ENCODE measurements around the gene GTF2I.
A peak's percentile ranks its signal among the peaks of the same experiment; 100 is the strongest.
"Not testable (repeated sequence)": the region's sequence is repeated elsewhere in the genome, so short reads cannot be mapped to it uniquely, and the experiment has no call there.

The GTF2I gene

DNA sequence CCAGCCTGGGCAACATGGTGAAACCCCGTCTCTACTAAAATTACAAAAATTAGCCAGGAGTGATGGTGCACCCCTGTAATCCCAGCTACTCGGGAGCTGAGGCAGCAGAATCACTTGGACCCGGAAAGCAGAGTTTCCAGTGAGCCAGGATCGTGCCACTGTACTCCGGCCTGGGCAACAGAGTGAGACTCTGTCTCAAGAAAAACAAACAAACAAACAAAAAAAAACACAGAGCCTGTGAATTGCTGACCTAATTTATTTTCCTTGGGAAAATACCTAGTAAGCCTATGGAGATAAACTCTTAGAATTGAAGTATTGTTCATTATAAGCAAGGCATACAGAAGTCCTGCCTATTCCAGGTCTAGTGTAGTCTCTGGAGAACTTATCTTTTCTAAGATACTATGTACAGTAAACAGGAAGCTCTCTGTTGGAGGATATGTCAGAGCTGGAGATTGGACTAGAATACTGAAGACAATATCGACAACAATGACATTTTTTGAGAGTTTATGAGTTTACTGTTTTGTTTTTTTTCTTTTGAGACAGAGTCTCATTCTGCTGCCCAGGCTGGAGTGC, 14.9 kb downstream of the GTF2I start:
- no peaks in the 10 kb centered on the region for H3K9me3 Mint-ChIP-seq
- no peak overlapping the region for H3K27ac Mint-ChIP-seq
- no peak overlapping the region for H3K4me3 Mint-ChIP-seq
- peaks cover 52% of the 10 kb centered on the region for H3K4me1 Mint-ChIP-seq
- peaks cover 1% of the 10 kb centered on the region for H3K36me3 Mint-ChIP-seq
- H3K27me3 Mint-ChIP-seq = no peaks in the 10 kb centered on the region

DNA sequence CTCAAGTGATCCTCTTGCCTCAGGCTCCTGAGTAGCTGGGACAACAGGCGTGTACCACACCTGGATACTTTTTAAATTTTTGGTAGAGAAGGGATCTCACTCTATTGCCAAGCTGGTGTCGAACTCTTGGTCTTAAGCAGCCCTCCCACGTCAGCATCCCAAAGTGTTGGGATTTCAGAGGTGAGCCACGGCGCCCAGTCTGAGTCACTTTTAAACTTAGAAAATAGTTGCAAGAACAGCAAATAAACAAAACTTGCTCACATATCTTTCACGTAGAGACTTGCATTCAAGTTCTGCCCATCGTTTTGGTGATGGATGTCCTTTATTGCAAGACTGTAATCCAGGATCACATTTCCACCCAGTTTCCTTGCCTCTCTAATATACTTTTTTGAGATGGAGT, 16.6 kb downstream of the GTF2I start:
- Mint-ChIP-seq H3K27me3 (no peaks in the 10 kb centered on the region), H3K4me3 (no peak overlapping the region), H3K36me3 (peaks cover 4% of the 10 kb centered on the region), H3K27ac (no peak overlapping the region), H3K9me3 (no peaks in the 10 kb centered on the region), H3K4me1 (peaks cover 49% of the 10 kb centered on the region)

DNA sequence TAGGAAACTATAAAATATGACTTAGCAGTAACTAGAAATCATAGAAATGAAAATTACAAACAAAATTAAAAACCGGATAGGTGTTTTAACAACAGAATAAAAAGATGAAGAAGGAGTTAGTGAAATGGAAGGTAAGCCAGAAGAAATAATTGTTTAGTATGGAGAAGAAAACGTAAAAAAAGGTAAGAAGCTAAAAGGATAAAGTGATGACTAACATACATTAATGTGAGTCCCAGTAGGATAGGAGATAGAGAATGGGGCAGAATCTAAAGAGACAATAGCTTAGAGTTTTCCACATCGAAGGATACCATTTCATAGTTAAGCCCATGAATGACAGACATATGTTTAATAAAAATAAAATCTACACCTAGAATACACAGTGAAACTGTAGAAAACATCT, 25.3 kb downstream of the GTF2I start:
- Mint-ChIP-seq H3K9me3 (no peaks in the 10 kb centered on the region), H3K4me1 (peaks cover 42% of the 10 kb centered on the region), H3K36me3 (peaks cover 9% of the 10 kb centered on the region), H3K4me3 (no peak overlapping the region), H3K27ac (peak overlapping the region; percentile 26), H3K27me3 (no peaks in the 10 kb centered on the region)

DNA sequence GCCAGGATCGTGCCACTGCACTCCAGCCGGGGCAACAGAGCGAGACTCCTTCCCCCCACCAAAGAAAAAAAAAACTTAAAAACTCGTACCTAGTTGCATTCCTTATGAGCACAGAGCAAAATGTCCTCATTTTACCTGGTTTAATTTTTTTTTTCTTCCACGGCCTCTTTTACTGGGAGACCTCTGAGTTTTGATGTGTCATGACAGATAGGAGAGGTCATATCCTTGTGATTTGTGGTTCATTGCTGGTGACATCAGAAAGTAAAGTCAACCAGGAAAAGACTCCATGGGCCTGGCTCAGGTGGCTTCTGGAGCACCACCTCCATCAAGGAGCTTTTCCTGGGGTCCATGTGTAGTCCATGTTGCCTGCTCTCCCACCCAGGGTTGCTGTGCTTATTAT, 26.3 kb downstream of the GTF2I start:
- no peaks in the 10 kb centered on the region for H3K9me3 Mint-ChIP-seq
- peak overlapping the region; percentile 68 for H3K27ac Mint-ChIP-seq
- peaks cover 37% of the 10 kb centered on the region for H3K4me1 Mint-ChIP-seq
- no peak overlapping the region for H3K4me3 Mint-ChIP-seq
- peaks cover 6% of the 10 kb centered on the region for H3K36me3 Mint-ChIP-seq
- H3K27me3 Mint-ChIP-seq = no peaks in the 10 kb centered on the region

DNA sequence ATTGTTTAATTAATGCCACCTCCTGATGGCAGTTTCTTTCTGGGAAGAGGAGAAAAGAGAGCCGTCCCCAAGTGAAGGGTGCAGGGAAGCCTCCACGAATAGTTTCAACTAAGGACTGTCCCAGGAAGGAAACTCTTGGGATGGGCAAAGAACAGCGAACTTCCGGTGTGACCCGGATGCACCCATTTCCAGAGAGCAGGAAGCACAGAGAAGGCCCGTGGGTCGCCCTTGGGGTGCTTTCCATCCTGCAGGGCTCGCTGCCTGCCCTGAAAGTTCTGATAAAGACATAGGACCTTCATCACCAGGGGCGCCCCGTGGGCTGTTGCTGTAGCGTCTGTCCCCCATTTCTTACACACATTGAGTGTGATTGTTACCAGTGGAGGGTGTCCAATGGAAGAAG, 27.0 kb downstream of the GTF2I start:
- H3K9me3 Mint-ChIP-seq = no peaks in the 10 kb centered on the region
- peaks cover 6% of the 10 kb centered on the region for H3K36me3 Mint-ChIP-seq
- H3K27me3 Mint-ChIP-seq = no peaks in the 10 kb centered on the region
- H3K4me1 Mint-ChIP-seq = peaks cover 37% of the 10 kb centered on the region
- H3K4me3 Mint-ChIP-seq = no peak overlapping the region
- H3K27ac Mint-ChIP-seq = no peak overlapping the region

DNA sequence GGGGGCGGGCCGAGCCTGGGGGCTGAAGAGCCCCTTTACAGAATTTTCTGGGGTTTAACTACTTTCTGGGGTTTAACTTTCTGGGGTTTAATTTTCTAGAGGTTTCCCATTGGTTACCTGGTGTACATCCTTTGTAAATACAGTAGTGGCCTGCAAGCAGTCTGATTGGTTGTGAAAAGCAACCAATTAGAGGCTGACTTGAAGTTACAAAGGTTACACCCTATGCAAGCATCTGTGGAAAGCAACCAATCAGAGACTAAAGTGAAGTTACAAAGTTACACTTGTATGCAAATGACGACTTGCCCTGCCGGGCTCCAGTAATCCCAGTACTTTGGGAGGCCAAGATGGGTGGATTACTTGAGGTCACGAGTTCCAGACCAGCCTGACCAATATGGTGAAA, 27.4 kb downstream of the GTF2I start:
- no peaks in the 10 kb centered on the region for H3K27me3 Mint-ChIP-seq
- H3K36me3 Mint-ChIP-seq = peaks cover 6% of the 10 kb centered on the region
- H3K9me3 Mint-ChIP-seq = no peaks in the 10 kb centered on the region
- peaks cover 37% of the 10 kb centered on the region for H3K4me1 Mint-ChIP-seq
- no peak overlapping the region for H3K4me3 Mint-ChIP-seq
- H3K27ac Mint-ChIP-seq = no peak overlapping the region

DNA sequence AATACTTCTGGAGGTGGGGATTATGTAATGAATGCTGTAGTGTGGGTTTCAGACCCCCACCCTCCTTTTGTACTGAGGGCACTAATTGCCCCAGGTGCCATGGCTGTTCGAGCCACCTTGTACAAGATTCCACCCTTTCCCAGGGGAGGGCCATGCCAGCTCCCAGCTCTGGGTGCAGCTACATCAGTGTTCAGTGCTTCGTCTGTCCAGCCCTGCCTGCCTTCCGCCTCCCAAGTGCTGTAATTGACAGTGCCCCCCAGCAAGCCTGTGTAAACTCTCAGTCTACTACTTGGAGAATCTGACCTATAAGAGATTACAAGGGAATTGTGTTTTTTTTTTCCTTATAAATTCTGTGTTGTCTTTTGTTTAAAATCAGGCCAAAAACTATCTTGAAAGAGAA, 33.0 kb downstream of the GTF2I start:
- Mint-ChIP-seq H3K27me3 (no peaks in the 10 kb centered on the region), H3K36me3 (peaks cover 9% of the 10 kb centered on the region), H3K9me3 (no peaks in the 10 kb centered on the region), H3K4me1 (peaks cover 10% of the 10 kb centered on the region), H3K4me3 (no peak overlapping the region), H3K27ac (no peak overlapping the region)

DNA sequence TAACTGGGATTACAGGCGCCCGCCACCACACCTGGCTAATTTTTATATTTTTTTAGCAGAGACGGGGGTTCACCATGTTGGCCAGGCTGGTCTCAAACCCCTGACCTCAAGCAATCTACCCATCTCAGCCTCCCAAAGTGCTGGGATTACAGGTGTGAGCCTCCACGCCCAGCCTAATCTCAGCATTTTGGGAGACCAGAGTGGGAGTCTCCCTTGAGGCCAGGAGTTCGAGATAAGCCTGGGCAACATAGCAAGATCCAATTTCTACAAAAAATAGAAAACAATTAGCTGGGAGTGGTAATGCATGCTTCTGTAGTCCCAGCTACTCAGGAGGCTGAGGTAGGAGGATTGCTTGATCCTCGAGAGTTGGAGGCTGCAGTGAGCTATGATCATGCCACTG, 46.9 kb downstream of the GTF2I start:
- not testable (repeated sequence) for H3K27ac Mint-ChIP-seq, H3K4me1 Mint-ChIP-seq, H3K4me3 Mint-ChIP-seq, H3K9me3 Mint-ChIP-seq, H3K27me3 Mint-ChIP-seq
- H3K36me3 Mint-ChIP-seq = peaks cover 20% of the 10 kb centered on the region

DNA sequence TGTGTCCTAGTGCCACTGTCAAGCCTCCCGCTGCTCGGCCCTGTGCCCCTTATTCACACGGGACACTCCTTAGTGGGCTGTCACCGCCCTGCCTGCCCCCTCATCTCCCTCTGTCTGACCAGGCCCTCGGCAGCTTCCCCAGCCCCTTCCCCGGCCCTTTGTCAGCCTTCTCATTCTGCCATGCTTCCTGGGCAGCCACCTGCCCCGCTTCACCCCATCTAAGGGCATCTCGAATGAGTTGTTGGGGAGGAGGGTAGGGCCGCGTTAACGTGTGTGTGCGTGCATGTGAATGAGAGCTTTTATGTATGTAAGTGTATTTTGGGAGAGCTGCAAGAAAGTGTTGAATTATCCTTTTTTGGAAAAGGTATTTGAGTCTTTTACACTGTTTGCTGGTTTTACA, 49.7 kb downstream of the GTF2I start:
- peaks cover 14% of the 10 kb centered on the region for H3K36me3 Mint-ChIP-seq
- H3K4me3 Mint-ChIP-seq = no peak overlapping the region

DNA sequence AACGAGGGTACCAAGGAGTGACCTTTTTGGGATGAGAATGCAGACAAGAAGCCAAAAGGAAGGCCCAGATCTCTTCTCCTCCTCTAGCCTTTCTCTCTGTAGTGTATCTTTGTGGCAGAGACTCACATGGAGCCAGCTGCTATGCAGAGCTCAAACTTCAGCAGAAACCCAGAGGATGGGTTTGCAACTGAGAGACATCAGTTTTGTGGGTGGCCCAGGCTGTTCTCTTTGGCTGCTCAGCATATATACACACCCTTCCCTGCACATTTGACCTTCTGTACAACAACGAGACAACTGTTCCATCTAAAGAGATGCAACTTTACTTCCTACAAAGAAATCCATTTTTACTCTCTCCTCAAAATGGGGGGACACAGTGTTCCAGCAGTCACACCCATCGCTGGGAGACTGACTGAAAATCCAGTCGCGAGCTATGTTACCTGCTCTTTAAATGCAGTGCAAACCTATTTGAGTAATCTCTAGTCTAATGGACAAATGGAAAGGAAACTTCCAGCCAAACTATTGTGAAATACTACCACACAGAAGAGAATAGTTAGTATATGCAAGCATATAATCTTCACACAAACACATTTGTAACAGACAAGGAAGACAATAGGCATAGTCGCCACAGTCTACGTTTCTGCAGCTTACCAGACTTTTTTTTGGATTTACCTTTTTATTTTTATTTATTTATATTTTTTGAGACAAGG, 51.2 kb downstream of the GTF2I start:
- H3K4me1 Mint-ChIP-seq = no peaks in the 10 kb centered on the region
- no peak overlapping the region for H3K4me3 Mint-ChIP-seq
- peaks cover 22% of the 10 kb centered on the region for H3K36me3 Mint-ChIP-seq
- peaks cover 5% of the 10 kb centered on the region for H3K9me3 Mint-ChIP-seq
- H3K27ac Mint-ChIP-seq = no peak overlapping the region
- no peaks in the 10 kb centered on the region for H3K27me3 Mint-ChIP-seq

More for the DNA sequence above, 49.7 kb downstream of the GTF2I start:
- no peaks in the 10 kb centered on the region for H3K27me3 Mint-ChIP-seq
- no peak overlapping the region for H3K27ac Mint-ChIP-seq
- no peaks in the 10 kb centered on the region for H3K4me1 Mint-ChIP-seq
- no peaks in the 10 kb centered on the region for H3K9me3 Mint-ChIP-seq

DNA sequence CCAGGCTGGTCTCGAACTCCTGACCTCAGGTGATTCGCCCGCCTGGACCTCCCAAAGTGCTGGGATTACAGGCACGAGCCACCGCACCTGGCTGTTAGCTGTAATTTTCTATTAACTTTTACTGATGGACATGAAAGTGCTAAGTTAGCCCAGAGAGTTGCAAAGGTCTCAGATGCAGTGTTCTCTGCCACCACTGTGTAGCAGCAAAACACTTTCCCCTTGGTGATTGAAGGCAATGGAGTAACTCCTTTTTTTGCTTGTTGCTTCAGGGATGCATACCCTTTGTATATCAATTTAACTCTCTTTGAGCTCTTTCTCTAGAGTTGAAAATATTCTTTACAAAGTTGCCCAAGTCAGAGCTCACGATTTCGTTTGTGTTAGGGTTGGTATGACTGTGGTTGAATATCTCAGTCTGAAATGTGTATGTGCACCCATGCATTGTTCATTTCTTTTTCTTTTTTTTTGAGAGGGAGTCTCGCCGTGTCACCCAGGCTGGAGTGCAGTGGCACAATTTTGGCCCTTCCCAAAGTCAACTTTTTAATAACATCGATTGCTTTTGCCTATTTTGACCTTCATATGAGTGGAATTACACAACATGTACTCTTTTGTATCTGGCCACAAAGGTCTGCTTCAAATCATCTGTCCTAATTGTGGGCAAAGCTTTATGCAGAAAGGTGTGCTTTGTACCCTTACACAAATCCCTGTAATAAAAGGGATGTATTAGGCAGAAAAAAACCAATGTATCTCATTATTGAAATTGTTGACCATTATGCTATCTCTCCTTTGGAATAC, 52.6 kb downstream of the GTF2I start:
- Mint-ChIP-seq H3K36me3 (peaks cover 26% of the 10 kb centered on the region), H3K27ac (no peak overlapping the region), H3K4me1 (no peaks in the 10 kb centered on the region), H3K9me3 (peaks cover 5% of the 10 kb centered on the region), H3K4me3 (no peak overlapping the region), H3K27me3 (no peaks in the 10 kb centered on the region)

DNA sequence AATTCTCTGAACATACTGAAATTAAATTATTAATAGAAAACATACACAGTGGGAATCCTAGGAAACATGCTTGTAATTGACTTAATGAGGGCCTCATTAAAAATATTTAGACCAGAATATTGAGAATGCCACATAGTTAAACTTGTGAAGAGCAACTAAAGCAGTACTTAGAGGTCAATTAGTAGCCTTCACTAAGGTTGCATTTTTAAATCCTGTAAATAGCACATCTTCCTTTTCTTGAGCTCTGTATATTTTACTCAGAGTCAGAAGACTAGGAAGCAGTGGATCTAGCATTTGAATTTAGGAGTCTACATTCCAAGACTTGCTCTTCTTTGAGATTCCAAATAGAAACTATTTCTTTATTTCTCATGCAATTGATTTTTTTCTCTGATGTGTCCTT, 56.0 kb downstream of the GTF2I start:
- Mint-ChIP-seq H3K27me3 (no peaks in the 10 kb centered on the region), H3K9me3 (peaks cover 5% of the 10 kb centered on the region), H3K4me1 (peaks cover 7% of the 10 kb centered on the region), H3K4me3 (no peak overlapping the region), H3K36me3 (peaks cover 30% of the 10 kb centered on the region), H3K27ac (no peak overlapping the region)

DNA sequence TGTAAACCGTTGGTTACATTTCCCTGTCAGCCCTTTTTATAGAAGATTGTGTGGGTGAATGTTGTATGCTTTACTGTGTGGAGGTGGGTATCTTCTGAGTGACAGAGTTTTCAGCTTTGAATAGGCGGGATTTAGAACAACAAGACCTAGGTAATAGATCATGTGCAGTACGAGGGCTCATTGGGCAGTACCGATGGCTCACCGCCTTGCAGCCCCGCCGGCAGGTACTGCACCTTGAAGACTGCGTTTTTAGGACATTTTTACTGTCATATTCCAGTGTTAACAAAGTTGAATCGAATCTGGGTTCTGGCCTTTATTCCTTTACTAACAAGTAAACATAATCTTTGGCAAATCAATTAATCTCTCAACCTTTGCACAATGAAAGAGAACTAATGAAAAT, 60.4 kb downstream of the GTF2I start:
- Mint-ChIP-seq H3K4me3 (no peak overlapping the region), H3K27ac (no peak overlapping the region), H3K27me3 (no peaks in the 10 kb centered on the region), H3K9me3 (peaks cover 1% of the 10 kb centered on the region), H3K36me3 (peaks cover 25% of the 10 kb centered on the region), H3K4me1 (peaks cover 12% of the 10 kb centered on the region)

DNA sequence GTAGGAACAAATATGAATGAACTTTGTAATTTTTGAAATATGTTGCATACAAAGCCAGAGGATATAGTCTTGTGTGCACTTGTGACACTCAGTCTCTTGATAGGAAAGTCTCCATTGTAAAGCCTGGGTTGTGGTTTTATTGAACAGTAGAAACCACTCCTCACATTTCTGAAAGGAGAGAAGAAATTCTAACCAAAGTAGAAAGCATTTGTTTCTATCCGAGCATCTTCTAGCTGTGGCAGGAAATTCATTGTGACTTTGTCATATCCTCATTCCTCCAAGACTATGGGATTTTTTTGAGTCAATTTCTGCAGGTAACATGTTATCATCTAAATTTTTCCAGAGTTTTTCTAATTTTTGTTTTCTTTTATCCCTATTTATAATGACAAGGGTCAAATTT, 60.8 kb downstream of the GTF2I start:
- Mint-ChIP-seq H3K4me1 (peaks cover 12% of the 10 kb centered on the region), H3K4me3 (no peak overlapping the region), H3K27me3 (no peaks in the 10 kb centered on the region), H3K36me3 (peaks cover 23% of the 10 kb centered on the region), H3K27ac (no peak overlapping the region), H3K9me3 (no peaks in the 10 kb centered on the region)

DNA sequence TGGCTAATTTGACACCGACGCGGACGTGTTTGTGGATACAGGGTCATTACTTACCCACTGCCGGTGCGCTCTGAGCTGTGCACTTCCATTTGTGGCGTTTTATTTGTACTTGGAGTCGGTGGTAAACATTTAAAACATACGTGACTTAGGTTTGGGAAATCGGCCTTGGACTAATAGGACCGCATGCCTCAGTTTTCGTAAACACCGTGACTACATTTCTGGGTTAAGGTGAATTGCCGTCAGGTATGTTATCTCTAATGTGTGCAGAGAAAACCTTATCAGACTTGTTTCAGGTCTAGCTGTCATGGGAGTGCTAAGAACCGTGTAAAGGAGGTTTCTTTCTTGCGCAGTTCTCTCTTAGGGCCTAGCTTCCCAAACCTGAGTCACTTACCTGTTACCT, 64.6 kb downstream of the GTF2I start:
- Mint-ChIP-seq H3K4me1 (peaks cover 21% of the 10 kb centered on the region), H3K9me3 (no peaks in the 10 kb centered on the region), H3K27me3 (no peaks in the 10 kb centered on the region), H3K36me3 (peaks cover 14% of the 10 kb centered on the region), H3K4me3 (no peak overlapping the region), H3K27ac (no peak overlapping the region)

DNA sequence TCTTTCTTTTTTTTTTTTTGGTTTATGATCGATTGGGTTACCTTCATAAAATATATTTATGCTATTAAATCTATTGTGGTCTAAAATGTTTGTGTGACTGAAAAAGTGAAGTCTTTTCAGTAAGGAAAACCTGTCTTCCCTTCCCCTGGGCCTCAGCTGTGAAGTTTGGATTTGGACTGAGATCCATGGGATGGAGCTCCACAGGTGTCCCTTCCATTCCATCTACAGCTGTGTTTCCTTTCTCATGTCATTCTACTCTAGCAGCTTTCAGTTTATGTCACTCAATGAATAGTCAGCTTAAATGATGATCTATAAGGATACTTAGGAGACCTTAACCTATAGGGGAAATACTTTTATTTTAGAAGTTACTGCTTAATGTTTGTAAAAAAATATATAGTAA, 68.3 kb downstream of the GTF2I start:
- H3K27ac Mint-ChIP-seq = peak overlapping the region; percentile 23
- no peaks in the 10 kb centered on the region for H3K27me3 Mint-ChIP-seq
- H3K4me1 Mint-ChIP-seq = peaks cover 9% of the 10 kb centered on the region
- H3K9me3 Mint-ChIP-seq = no peaks in the 10 kb centered on the region
- H3K36me3 Mint-ChIP-seq = peaks cover 2% of the 10 kb centered on the region
- H3K4me3 Mint-ChIP-seq = no peak overlapping the region

Data from activated naive CD4-positive, alpha-beta T cell treated with anti-CD3 and anti-CD28 coated beads, Interleukin-2, amount 50 U/mL, for 24 hours (primary cell).